Neural cell (in vitro differentiated cells): ENCODE measurements around the gene KCTD17.

Experiments
- CTCF ChIP-seq: fragments of 450-650 bp; IDR thresholded peaks from 2 replicates; pipeline ENCODE4 v1.5.1; 2014; ENCODE audit warnings: antibody characterized with exemption, mild to moderate bottlenecking, moderate library complexity; ENCODE audit not compliant: poor library complexity, severe bottlenecking
- EP300 ChIP-seq: fragments of 450-650 bp; conservative IDR thresholded peaks from 2 replicates; pipeline ENCODE4 v1.6.1; 2014; ENCODE audit warnings: antibody characterized with exemption, mild to moderate bottlenecking, moderate library complexity; ENCODE audit not compliant: poor library complexity, severe bottlenecking
- EZH2 ChIP-seq: fragments of 200-600, 300-800 bp; shearing (Covaris generic), sonication (generic); IDR thresholded peaks from 2 replicates; pipeline ENCODE4 v1.6.1; 2014; ENCODE audit warnings: antibody characterized with exemption, low read length, borderline replicate concordance, mild to moderate bottlenecking; ENCODE audit not compliant: insufficient read depth, poor library complexity, severe bottlenecking
- MXI1 ChIP-seq: fragments of 450-650 bp; conservative IDR thresholded peaks from 2 replicates; pipeline ENCODE4 v1.6.1; 2014; ENCODE audit warnings: antibody characterized with exemption, mild to moderate bottlenecking; ENCODE audit not compliant: poor library complexity, severe bottlenecking
- POLR2AphosphoS5 ChIP-seq: IDR thresholded peaks from 2 replicates; pipeline ENCODE4 v1.6.1; 2012
- RAD21 ChIP-seq: fragments of 450-650 bp; conservative IDR thresholded peaks from 2 replicates; pipeline ENCODE4 v1.6.1; 2014; ENCODE audit warnings: antibody characterized with exemption, mild to moderate bottlenecking, moderate library complexity
- SMC3 ChIP-seq: fragments of 450-650 bp; conservative IDR thresholded peaks from 2 replicates; pipeline ENCODE4 v1.6.1; 2014; ENCODE audit warnings: antibody characterized with exemption, mild to moderate bottlenecking, moderate library complexity; ENCODE audit not compliant: poor library complexity
- TAF1 ChIP-seq: IDR thresholded peaks from 2 replicates; pipeline ENCODE4 v1.6.1; 2012; ENCODE audit warnings: low read depth
- TF ChIP-seq, protein P1 (sequence below): IDR thresholded peaks from 2 replicates; pipeline ENCODE4 v1.6.1; 2012; ENCODE audit warnings: borderline replicate concordance

GRCh38 chr22:37092997-37093396 is 41.5 kb downstream of the KCTD17 start:
- TF ChIP-seq CTCF: no peak
- no peak for TF ChIP-seq POLR2AphosphoS5
- no peak for TF ChIP-seq EP300
- TF ChIP-seq, protein P1, sequence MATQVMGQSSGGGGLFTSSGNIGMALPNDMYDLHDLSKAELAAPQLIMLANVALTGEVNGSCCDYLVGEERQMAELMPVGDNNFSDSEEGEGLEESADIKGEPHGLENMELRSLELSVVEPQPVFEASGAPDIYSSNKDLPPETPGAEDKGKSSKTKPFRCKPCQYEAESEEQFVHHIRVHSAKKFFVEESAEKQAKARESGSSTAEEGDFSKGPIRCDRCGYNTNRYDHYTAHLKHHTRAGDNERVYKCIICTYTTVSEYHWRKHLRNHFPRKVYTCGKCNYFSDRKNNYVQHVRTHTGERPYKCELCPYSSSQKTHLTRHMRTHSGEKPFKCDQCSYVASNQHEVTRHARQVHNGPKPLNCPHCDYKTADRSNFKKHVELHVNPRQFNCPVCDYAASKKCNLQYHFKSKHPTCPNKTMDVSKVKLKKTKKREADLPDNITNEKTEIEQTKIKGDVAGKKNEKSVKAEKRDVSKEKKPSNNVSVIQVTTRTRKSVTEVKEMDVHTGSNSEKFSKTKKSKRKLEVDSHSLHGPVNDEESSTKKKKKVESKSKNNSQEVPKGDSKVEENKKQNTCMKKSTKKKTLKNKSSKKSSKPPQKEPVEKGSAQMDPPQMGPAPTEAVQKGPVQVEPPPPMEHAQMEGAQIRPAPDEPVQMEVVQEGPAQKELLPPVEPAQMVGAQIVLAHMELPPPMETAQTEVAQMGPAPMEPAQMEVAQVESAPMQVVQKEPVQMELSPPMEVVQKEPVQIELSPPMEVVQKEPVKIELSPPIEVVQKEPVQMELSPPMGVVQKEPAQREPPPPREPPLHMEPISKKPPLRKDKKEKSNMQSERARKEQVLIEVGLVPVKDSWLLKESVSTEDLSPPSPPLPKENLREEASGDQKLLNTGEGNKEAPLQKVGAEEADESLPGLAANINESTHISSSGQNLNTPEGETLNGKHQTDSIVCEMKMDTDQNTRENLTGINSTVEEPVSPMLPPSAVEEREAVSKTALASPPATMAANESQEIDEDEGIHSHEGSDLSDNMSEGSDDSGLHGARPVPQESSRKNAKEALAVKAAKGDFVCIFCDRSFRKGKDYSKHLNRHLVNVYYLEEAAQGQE: no peak
- TF ChIP-seq EZH2: no peak
- TF ChIP-seq SMC3: no peak
- TF ChIP-seq MXI1: no peak
- TF ChIP-seq TAF1: no peak
- no peak for TF ChIP-seq RAD21
